Left lung (tissue), 10 donors: ENCODE data around the gene ATXN1. TPM values are rescaled to one million over a fixed set of nuclear protein-coding genes. Genes with fewer than 3 reads are reported as not detected.

Experiments
- ATAC-seq: fragments of 200-7000 bp; cut with Tn5 transposase; one replicate; pipeline ENCODE4 v1.9.1; 2020; ENCODE audit warnings: moderate library complexity
- DNase-seq, 4 donors: peaks; one replicate each; pipeline ENCODE4 v3.0.0-alpha.2; 2013 to 2020
- H3K27ac ChIP-seq, 2 donors: fragments of 200-600 bp; sonication (generic) in 1 of 2; one replicate each; pipeline versions ENCODE4 v1.5.0 to v1.8.0; 2020 to 2021
- H3K27me3 ChIP-seq, 2 donors: fragments of 200-600 bp; sonication (generic) in 1 of 2; one replicate each; pipeline versions ENCODE4 v1.5.0 to v1.8.0; 2020 to 2021
- H3K36me3 ChIP-seq, 2 donors: fragments of 200-600 bp; sonication (generic) in 1 of 2; one replicate each; pipeline versions ENCODE4 v1.5.0 to v1.8.0; 2020 to 2021
- H3K4me1 ChIP-seq, 2 donors: fragments of 200-600 bp; one replicate each; pipeline ENCODE4 v1.8.0; 2021
- H3K4me3 ChIP-seq, 2 donors: fragments of 200-600 bp; sonication (generic) in 1 of 2; one replicate each; pipeline versions ENCODE4 v1.5.0 to v1.8.0; 2020 to 2021; ENCODE audit warnings: mild to moderate bottlenecking in 1 of 2
- H3K9me3 ChIP-seq, 2 donors: fragments of 200-600 bp; sonication (generic) in 1 of 2; one replicate each; pipeline versions ENCODE4 v1.5.0 to v1.8.0; 2020 to 2021
- CTCF ChIP-seq, 2 donors: fragments of 200-600 bp; sonication (generic) in 1 of 2; IDR thresholded peaks; one replicate each; pipeline versions ENCODE4 v1.5.0 to v1.8.0; 2021; ENCODE audit warnings: antibody characterized with exemption in 2 of 2
- intact Hi-C, 2 donors: fragments of 100-400 bp; cut with DNase I; formaldehyde crosslinking; loops; one replicate each; pipeline versions ENCODE4 v1.11.2 to v1.14.2; 2022
- polyA plus RNA-seq, 6 donors: library from polyadenylated mRNA; unstranded; fragments of 120-200 nt; gene quantifications; one replicate each; pipeline ENCODE4 v1.2.1, GENCODE V29; 2013; ENCODE audit not compliant: insufficient read length in 6 of 6
- total RNA-seq, 2 donors: library from RNA; stranded (reverse); fragmentation: NEBNext Ultra II Directional; extraction: Animal tissue kit (Norgen Biotek cat#: 25700); gene quantifications; one replicate each; pipeline ENCODE4 v1.2.1, GENCODE V29; 2021
- donor health status: DM: no; HTN: yes; CAD: no.
- donor health status: DM: no; HTN: no; CAD: no.

The ATXN1 gene
- total and polyA plus RNA-seq, 8 donors, result 23.3 to 67.4 (median 27.3) TPM

- Histone ChIP-seq H3K27ac (no peak overlapping the region), H3K4me1 (peaks cover 14 to 33% of the 10 kb centered on the region in 2 donors), H3K4me3 (no peak overlapping the region), H3K9me3 (peaks cover 0 to 4% of the 10 kb centered on the region in 2 donors), H3K27me3 (no peaks in the 10 kb centered on the region), H3K36me3 (peaks cover 0 to 5% of the 10 kb centered on the region in 2 donors)
- TF ChIP-seq CTCF (IDR thresholded peaks at IDR 0.05), result no peak
- intact Hi-C loops, result no loop called here
- ATAC-seq, result no peak
- DNase-seq, result no peak
Observed at GRCh38 chr6:16665992-16666391, 95.3 kb downstream of the ATXN1 start.

GRCh38 chr6:16665182-16665581 lies 96.1 kb downstream of the ATXN1 start:
- DNase-seq, result no peak
- Histone ChIP-seq H3K9me3 (peaks cover 0 to 4% of the 10 kb centered on the region in 2 donors), H3K36me3 (peaks cover 0 to 5% of the 10 kb centered on the region in 2 donors), H3K4me3 (no peak overlapping the region), H3K27ac (no peak overlapping the region), H3K27me3 (no peaks in the 10 kb centered on the region), H3K4me1 (peaks cover 6 to 27% of the 10 kb centered on the region in 2 donors)
- intact Hi-C loops, result no loop called here
- no peak for ATAC-seq
- no peak for TF ChIP-seq CTCF (IDR thresholded peaks at IDR 0.05)

GRCh38 chr6:16663901-16664300 lies 97.4 kb downstream of the ATXN1 start:
- Histone ChIP-seq H3K27ac (no peak overlapping the region), H3K36me3 (peaks cover 0 to 5% of the 10 kb centered on the region in 2 donors), H3K27me3 (no peaks in the 10 kb centered on the region), H3K4me1 (peaks cover 0 to 21% of the 10 kb centered on the region in 2 donors), H3K4me3 (no peak overlapping the region), H3K9me3 (peaks cover 0 to 4% of the 10 kb centered on the region in 2 donors)
- TF ChIP-seq CTCF (IDR thresholded peaks at IDR 0.05), result no peak
- DNase-seq (no peak), ATAC-seq (no peak)
- intact Hi-C loops, result no loop called here

GRCh38 chr6:16660157-16660497 lies 101.1 kb downstream of the ATXN1 start:
- no peak overlapping the region for H3K4me3 ChIP-seq
- no peak for ATAC-seq
- DNase-seq, result no peak
- TF ChIP-seq CTCF (IDR thresholded peaks at IDR 0.05), result no peak
- no peak overlapping the region for H3K27ac ChIP-seq
- intact Hi-C loops, result no loop called here
- peaks cover 0 to 4% of the 10 kb centered on the region in 2 donors for H3K9me3 ChIP-seq
- H3K27me3 ChIP-seq, result no peaks in the 10 kb centered on the region
- peaks cover 0 to 9% of the 10 kb centered on the region in 2 donors for H3K4me1 ChIP-seq
- peaks cover 0 to 28% of the 10 kb centered on the region in 2 donors for H3K36me3 ChIP-seq

- intact Hi-C loops, result no loop called here
- no peak overlapping the region for H3K4me3 ChIP-seq
- peak; percentile 34 for ATAC-seq
- peaks cover 0 to 4% of the 10 kb centered on the region in 2 donors for H3K9me3 ChIP-seq
- no peak for TF ChIP-seq CTCF (IDR thresholded peaks at IDR 0.05)
- peaks cover 0 to 9% of the 10 kb centered on the region in 2 donors for H3K4me1 ChIP-seq
- H3K36me3 ChIP-seq, result peaks cover 0 to 33% of the 10 kb centered on the region in 2 donors
- no peaks in the 10 kb centered on the region for H3K27me3 ChIP-seq
- DNase-seq, result no peak
- no peak overlapping the region for H3K27ac ChIP-seq
Observed at GRCh38 chr6:16659466-16660156, 101.6 kb downstream of the ATXN1 start.
